Measurements from ENCODE around the gene OTOR.

The OTOR gene

DNA sequence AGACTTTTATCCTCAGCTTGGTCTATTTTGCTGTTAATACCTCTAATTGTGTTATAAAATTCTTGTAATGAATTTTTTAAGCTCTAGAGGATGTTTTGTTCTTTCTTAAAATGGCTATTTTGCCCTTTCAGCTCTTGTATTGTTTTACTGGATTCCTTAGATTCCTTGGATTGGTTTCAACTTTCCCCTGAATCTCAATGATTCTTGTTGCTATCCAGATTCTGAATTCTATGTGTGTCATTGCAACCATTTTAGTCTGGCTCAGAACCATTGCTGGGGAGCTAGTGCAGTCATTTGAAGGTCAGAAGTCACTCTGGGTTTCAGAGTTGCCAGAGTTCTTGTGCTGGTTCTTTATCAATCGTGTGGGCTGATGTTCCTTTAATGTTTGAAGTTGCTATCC lies 37.1 kb downstream of the OTOR start:
- TF ChIP-seq, protein P1, sequence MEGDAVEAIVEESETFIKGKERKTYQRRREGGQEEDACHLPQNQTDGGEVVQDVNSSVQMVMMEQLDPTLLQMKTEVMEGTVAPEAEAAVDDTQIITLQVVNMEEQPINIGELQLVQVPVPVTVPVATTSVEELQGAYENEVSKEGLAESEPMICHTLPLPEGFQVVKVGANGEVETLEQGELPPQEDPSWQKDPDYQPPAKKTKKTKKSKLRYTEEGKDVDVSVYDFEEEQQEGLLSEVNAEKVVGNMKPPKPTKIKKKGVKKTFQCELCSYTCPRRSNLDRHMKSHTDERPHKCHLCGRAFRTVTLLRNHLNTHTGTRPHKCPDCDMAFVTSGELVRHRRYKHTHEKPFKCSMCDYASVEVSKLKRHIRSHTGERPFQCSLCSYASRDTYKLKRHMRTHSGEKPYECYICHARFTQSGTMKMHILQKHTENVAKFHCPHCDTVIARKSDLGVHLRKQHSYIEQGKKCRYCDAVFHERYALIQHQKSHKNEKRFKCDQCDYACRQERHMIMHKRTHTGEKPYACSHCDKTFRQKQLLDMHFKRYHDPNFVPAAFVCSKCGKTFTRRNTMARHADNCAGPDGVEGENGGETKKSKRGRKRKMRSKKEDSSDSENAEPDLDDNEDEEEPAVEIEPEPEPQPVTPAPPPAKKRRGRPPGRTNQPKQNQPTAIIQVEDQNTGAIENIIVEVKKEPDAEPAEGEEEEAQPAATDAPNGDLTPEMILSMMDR (IDR thresholded peaks at IDR 0.05; ENCODE audit: low read depth, low read length), result no peak
- H3K4me3 ChIP-seq (ENCODE audit: low read depth, low read length), result no peak overlapping the region
